Breast epithelium (tissue), 4 donors: Measurements from ENCODE around the gene CHFR. TPM values are rescaled to one million over a fixed set of nuclear protein-coding genes. Genes with fewer than 3 reads are reported as not detected.

Experiments used
- DNase-seq, 2 donors: peaks; one replicate each; pipeline ENCODE4 v3.0.0-alpha.2; 2019; ENCODE audit warnings: low spot score in 2 of 2
- H3K27ac ChIP-seq, 2 donors: fragments of 200-600 bp; sonication (generic) in 1 of 2; one replicate each; pipeline ENCODE4 v1.5.1; 2016 to 2019; ENCODE audit warnings: mild to moderate bottlenecking in 1 of 2
- H3K27me3 ChIP-seq, 2 donors: fragments of 200-600 bp; sonication (generic) in 1 of 2; one replicate each; pipeline versions ENCODE4 v1.5.1 to v1.6.0; 2017 to 2019; ENCODE audit warnings: control low read depth in 1 of 2, mild to moderate bottlenecking in 1 of 2
- H3K36me3 ChIP-seq: fragments of 200-600 bp; one replicate; pipeline ENCODE4 v1.5.1; 2019
- H3K4me1 ChIP-seq, 2 donors: fragments of 200-600 bp; sonication (generic); one replicate each; pipeline ENCODE4 v1.5.1; 2016 to 2019; ENCODE audit warnings: control low read depth in 1 of 2
- H3K4me3 ChIP-seq, 3 donors: fragments of 200-600 bp; sonication (generic); 1 replicate in 2 of 3; 2 replicates in 1 of 3; pipeline ENCODE4 v1.5.1; 2016 to 2019; ENCODE audit warnings: mild to moderate bottlenecking in 3 of 3, moderate library complexity in 2 of 3
- H3K9me3 ChIP-seq, 2 donors: fragments of 200-600 bp; sonication (generic) in 1 of 2; one replicate each; pipeline ENCODE4 v1.5.1; 2016 to 2019; ENCODE audit warnings: control low read depth in 1 of 2
- CTCF ChIP-seq, 3 donors: fragments of 450-650 bp; IDR thresholded peaks; one replicate each; pipeline ENCODE4 v1.5.1; 2016 to 2017; ENCODE audit warnings: antibody characterized with exemption in 3 of 3, mild to moderate bottlenecking in 3 of 3, moderate library complexity in 3 of 3
- POLR2A ChIP-seq: fragments of 450-650 bp; IDR thresholded peaks from one replicate; pipeline ENCODE4 v1.6.1; 2016; ENCODE audit warnings: antibody characterized with exemption, mild to moderate bottlenecking, moderate library complexity
- POLR2AphosphoS5 ChIP-seq, 3 donors: sonication (generic); formaldehyde crosslinking; IDR thresholded peaks; one replicate each; pipeline ENCODE4 v1.6.1; 2017; ENCODE audit warnings: antibody characterized with exemption in 3 of 3
- intact Hi-C: fragments of 100-400 bp; cut with DNase I; formaldehyde crosslinking; loops from one replicate; pipeline ENCODE4 v1.15.1; 2023; ENCODE audit warnings: low total_unique reads
- total RNA-seq, 3 donors: library from RNA; depleted of rRNA; stranded (reverse); fragments of >200 nt; gene quantifications; one replicate each; pipeline ENCODE4 v1.1.0, GENCODE V29; 2016

CHFR gene
- total RNA-seq, 3 donors from 2014 or later = 22.4 to 36.1 (median 26.5) TPM

- intact Hi-C loops = no loop called here
- Histone ChIP-seq H3K27ac (no peak overlapping the region), H3K4me1 (no peaks in the 10 kb centered on the region), H3K9me3 (no peaks in the 10 kb centered on the region), H3K27me3 (no peaks in the 10 kb centered on the region), H3K36me3 (peaks cover 4% of the 10 kb centered on the region), H3K4me3 (no peak overlapping the region)
- no peak for DNase-seq
- TF ChIP-seq CTCF (IDR thresholded peaks at IDR 0.05) (no peak), POLR2AphosphoS5 (IDR thresholded peaks at IDR 0.05) (no peak)
These were observed 33.9 kb downstream of the CHFR start for GRCh38 chr12:132853285-132854092.

GRCh38 chr12:132852496-132852895, 34.9 kb downstream of the CHFR start:
- Histone ChIP-seq H3K4me1 (no peaks in the 10 kb centered on the region), H3K4me3 (no peak overlapping the region), H3K27ac (no peak overlapping the region), H3K27me3 (no peaks in the 10 kb centered on the region), H3K9me3 (no peaks in the 10 kb centered on the region), H3K36me3 (peaks cover 4% of the 10 kb centered on the region)
- TF ChIP-seq POLR2A = no peak
- TF ChIP-seq POLR2AphosphoS5 (IDR thresholded peaks at IDR 0.05) = no peak
- TF ChIP-seq CTCF (IDR thresholded peaks at IDR 0.05) = no peak
- intact Hi-C loops = no loop called here
- DNase-seq = no peak

GRCh38 chr12:132851465-132851864, 35.9 kb downstream of the CHFR start:
- Histone ChIP-seq H3K4me1 (no peaks in the 10 kb centered on the region), H3K4me3 (no peak overlapping the region), H3K9me3 (no peaks in the 10 kb centered on the region), H3K27ac (no peak overlapping the region), H3K27me3 (no peaks in the 10 kb centered on the region), H3K36me3 (peaks cover 2% of the 10 kb centered on the region)
- no peak for DNase-seq
- TF ChIP-seq CTCF (IDR thresholded peaks at IDR 0.05) (no peak), POLR2AphosphoS5 (IDR thresholded peaks at IDR 0.05) (no peak), POLR2A (no peak)
- intact Hi-C loops = no loop called here

GRCh38 chr12:132850291-132850690, 37.1 kb downstream of the CHFR start:
- H3K36me3 ChIP-seq = no peaks in the 10 kb centered on the region
- no peak overlapping the region for H3K27ac ChIP-seq
- DNase-seq = no peak
- H3K27me3 ChIP-seq = no peaks in the 10 kb centered on the region
- H3K4me3 ChIP-seq = no peak overlapping the region
- no peaks in the 10 kb centered on the region for H3K9me3 ChIP-seq
- intact Hi-C loops = no loop called here
- TF ChIP-seq POLR2AphosphoS5 (IDR thresholded peaks at IDR 0.05) (no peak), POLR2A (no peak), CTCF (IDR thresholded peaks at IDR 0.05) (no peak)
- no peaks in the 10 kb centered on the region for H3K4me1 ChIP-seq

GRCh38 chr12:132848521-132848920, 38.9 kb downstream of the CHFR start:
- TF ChIP-seq CTCF (IDR thresholded peaks at IDR 0.05) (no peak), POLR2A (no peak), POLR2AphosphoS5 (IDR thresholded peaks at IDR 0.05) (no peak)
- no peak overlapping the region for H3K27ac ChIP-seq
- H3K9me3 ChIP-seq = no peaks in the 10 kb centered on the region
- intact Hi-C loops = no loop called here
- H3K4me3 ChIP-seq = no peak overlapping the region
- no peaks in the 10 kb centered on the region for H3K27me3 ChIP-seq
- DNase-seq = no peak
- H3K4me1 ChIP-seq = no peaks in the 10 kb centered on the region
- H3K36me3 ChIP-seq = no peaks in the 10 kb centered on the region
